Measurements from ENCODE around the gene COX15.

The COX15 gene

DNA sequence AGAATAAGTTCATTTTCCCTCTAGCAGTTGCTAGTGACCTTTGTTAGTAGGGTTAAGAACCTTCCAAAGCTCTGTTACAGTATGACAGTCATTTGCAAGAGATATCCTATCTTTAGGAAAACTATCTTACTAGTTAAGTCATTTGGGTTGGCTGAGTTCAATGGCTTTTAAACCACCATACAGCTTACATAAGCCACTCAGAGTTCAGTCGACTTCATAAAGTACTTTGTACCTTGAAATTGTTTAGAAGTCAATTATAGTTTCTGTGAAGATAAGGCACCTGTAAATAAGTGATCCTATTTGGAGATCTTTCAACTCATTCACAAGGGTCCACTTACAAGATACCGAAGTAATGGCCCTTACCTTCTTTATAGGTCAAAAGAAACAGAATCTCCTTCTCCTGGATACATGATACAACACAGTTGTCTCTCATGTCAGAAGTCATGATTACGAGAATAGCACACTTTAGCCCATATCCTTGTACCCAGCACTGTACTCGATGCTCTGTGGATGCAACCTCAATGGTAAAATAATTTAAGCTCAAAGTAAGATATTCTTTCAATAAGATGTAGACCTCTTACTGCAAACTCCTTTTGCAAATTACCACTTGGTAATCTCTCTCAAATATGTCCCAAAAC is 38.6 kb upstream of the COX15 start:
- H3K9me3 ChIP-seq (ENCODE audit: control insufficient read depth, low read length): no peaks in the 10 kb centered on the region
- H3K79me2 ChIP-seq: no peaks in the 10 kb centered on the region
- H3K4me3 ChIP-seq (ENCODE audit: low read depth, low read length): no peak overlapping the region
- no peaks in the 10 kb centered on the region for H3K36me3 ChIP-seq (ENCODE audit: control insufficient read depth, insufficient read depth, low read length)
- TF ChIP-seq, protein P1, sequence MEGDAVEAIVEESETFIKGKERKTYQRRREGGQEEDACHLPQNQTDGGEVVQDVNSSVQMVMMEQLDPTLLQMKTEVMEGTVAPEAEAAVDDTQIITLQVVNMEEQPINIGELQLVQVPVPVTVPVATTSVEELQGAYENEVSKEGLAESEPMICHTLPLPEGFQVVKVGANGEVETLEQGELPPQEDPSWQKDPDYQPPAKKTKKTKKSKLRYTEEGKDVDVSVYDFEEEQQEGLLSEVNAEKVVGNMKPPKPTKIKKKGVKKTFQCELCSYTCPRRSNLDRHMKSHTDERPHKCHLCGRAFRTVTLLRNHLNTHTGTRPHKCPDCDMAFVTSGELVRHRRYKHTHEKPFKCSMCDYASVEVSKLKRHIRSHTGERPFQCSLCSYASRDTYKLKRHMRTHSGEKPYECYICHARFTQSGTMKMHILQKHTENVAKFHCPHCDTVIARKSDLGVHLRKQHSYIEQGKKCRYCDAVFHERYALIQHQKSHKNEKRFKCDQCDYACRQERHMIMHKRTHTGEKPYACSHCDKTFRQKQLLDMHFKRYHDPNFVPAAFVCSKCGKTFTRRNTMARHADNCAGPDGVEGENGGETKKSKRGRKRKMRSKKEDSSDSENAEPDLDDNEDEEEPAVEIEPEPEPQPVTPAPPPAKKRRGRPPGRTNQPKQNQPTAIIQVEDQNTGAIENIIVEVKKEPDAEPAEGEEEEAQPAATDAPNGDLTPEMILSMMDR (IDR thresholded peaks at IDR 0.05): no peak
- H3K4me1 ChIP-seq: no peaks in the 10 kb centered on the region
- H3K27ac ChIP-seq: no peak overlapping the region
- H3K9ac ChIP-seq: no peak overlapping the region
- H2AFZ ChIP-seq: no peak overlapping the region
- H3K4me2 ChIP-seq (ENCODE audit: low read length): no peak overlapping the region
- no peaks in the 10 kb centered on the region for H3K27me3 ChIP-seq (ENCODE audit: control insufficient read depth, insufficient read depth, low read length)

DNA sequence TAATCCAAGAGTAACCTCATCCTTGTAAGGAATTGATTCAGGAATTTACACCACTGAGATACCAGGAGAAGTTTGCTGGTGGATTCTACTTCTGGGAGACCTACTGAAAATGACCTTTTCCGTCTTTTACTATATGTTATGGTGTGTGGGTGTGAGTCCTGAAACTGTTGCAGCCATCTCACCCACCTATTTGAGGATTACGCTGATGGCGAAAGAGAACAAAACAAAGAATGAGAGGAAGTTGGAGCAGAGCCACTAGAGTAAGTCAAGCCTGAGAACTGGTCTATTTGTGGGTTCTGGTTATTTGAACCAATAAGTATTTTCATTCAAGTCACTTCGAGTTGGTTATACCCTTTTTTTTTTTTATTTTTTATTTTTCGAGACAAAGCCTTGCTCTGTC is 37.8 kb upstream of the COX15 start:
- Histone ChIP-seq H3K4me2 (ENCODE audit: low read length) (no peak overlapping the region), H3K27me3 (ENCODE audit: control insufficient read depth, insufficient read depth, low read length) (no peaks in the 10 kb centered on the region), H3K27ac (no peak overlapping the region), H2AFZ (no peak overlapping the region), H3K4me1 (no peaks in the 10 kb centered on the region), H3K9ac (no peak overlapping the region), H3K4me3 (ENCODE audit: low read depth, low read length) (no peak overlapping the region), H3K9me3 (ENCODE audit: control insufficient read depth, low read length) (no peaks in the 10 kb centered on the region), H3K36me3 (ENCODE audit: control insufficient read depth, insufficient read depth, low read length) (no peaks in the 10 kb centered on the region), H3K79me2 (no peaks in the 10 kb centered on the region)
- TF ChIP-seq, protein P1 (IDR thresholded peaks at IDR 0.05): no peak

DNA sequence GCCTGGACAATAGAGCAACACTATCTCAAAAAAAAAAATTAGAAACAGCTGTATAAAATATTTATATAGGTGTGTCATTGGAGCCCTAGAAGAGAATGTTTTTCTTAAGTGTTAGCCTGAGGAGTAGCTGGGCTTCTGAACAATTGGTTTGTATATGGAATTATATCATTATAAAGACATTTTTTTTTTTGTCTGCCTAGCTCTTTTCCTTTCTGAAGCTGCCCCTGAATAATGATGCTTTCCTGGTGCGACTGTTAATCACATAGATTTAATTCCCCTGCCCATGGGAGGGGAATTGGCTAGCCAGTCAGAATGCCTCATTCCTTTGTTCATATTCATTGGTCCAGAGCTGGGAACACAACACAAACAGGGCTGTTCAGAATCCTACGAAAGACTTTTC is 36.6 kb upstream of the COX15 start:
- no peaks in the 10 kb centered on the region for H3K36me3 ChIP-seq (ENCODE audit: control insufficient read depth, insufficient read depth, low read length)
- H3K4me2 ChIP-seq (ENCODE audit: low read length): no peak overlapping the region
- H3K4me1 ChIP-seq: no peaks in the 10 kb centered on the region
- no peaks in the 10 kb centered on the region for H3K27me3 ChIP-seq (ENCODE audit: control insufficient read depth, insufficient read depth, low read length)
- no peak overlapping the region for H3K9ac ChIP-seq
- H3K9me3 ChIP-seq (ENCODE audit: control insufficient read depth, low read length): no peaks in the 10 kb centered on the region
- TF ChIP-seq, protein P1 (IDR thresholded peaks at IDR 0.05): no peak
- H3K79me2 ChIP-seq: no peaks in the 10 kb centered on the region
- H2AFZ ChIP-seq: no peak overlapping the region
- H3K4me3 ChIP-seq (ENCODE audit: low read depth, low read length): no peak overlapping the region
- H3K27ac ChIP-seq: no peak overlapping the region

DNA sequence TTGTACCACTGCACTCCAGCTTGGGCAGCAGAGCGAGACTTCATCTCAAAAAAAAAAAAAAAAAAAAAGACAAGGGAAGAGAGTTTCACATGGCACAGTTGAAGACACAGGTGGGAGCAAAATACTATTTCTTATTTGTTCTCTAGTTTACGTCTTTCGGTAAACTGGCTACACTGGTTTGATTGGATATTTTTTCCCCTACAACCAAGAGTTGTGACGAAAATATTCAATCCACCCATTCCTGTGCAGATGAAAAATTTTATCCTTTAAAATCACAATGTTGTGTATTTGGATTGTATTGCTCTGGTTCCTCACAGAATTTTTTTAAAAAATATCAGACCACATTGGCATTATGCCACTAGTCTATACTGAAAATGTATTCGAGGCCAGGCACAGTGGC is 36.0 kb upstream of the COX15 start:
- TF ChIP-seq, protein P1 (IDR thresholded peaks at IDR 0.05): no peak
- Histone ChIP-seq H2AFZ (no peak overlapping the region), H3K27ac (no peak overlapping the region), H3K4me1 (no peaks in the 10 kb centered on the region), H3K9me3 (ENCODE audit: control insufficient read depth, low read length) (no peaks in the 10 kb centered on the region), H3K36me3 (ENCODE audit: control insufficient read depth, insufficient read depth, low read length) (no peaks in the 10 kb centered on the region), H3K79me2 (no peaks in the 10 kb centered on the region), H3K9ac (no peak overlapping the region), H3K4me3 (ENCODE audit: low read depth, low read length) (no peak overlapping the region), H3K27me3 (ENCODE audit: control insufficient read depth, insufficient read depth, low read length) (no peaks in the 10 kb centered on the region), H3K4me2 (ENCODE audit: low read length) (no peak overlapping the region)

DNA sequence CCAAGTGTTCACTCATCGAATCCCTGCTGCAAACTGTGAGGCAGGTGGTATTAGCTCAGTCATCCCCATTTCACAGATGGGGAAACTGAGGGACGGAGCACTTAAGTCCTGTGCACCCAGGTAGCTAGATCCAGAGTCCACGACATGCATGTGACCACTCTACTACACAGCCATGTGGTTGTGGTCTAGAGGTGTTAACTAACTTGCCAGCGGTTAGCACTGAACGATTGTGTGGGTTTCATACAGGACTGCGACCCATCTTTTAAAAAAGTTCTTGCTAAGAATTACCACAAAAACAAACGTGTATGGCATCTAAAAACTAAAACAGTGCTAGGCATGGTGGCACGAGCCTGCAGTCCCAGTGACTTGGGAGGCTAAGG is 34.4 kb upstream of the COX15 start:
- no peaks in the 10 kb centered on the region for H3K27me3 ChIP-seq (ENCODE audit: control insufficient read depth, insufficient read depth, low read length)
- H3K9ac ChIP-seq: no peak overlapping the region
- no peak overlapping the region for H3K4me3 ChIP-seq (ENCODE audit: low read depth, low read length)
- no peaks in the 10 kb centered on the region for H3K36me3 ChIP-seq (ENCODE audit: control insufficient read depth, insufficient read depth, low read length)
- H3K79me2 ChIP-seq: no peaks in the 10 kb centered on the region
- no peak overlapping the region for H3K27ac ChIP-seq
- TF ChIP-seq, protein P1 (IDR thresholded peaks at IDR 0.05): no peak
- no peaks in the 10 kb centered on the region for H3K4me1 ChIP-seq
- H2AFZ ChIP-seq: no peak overlapping the region
- H3K4me2 ChIP-seq (ENCODE audit: low read length): no peak overlapping the region
- H3K9me3 ChIP-seq (ENCODE audit: control insufficient read depth, low read length): no peaks in the 10 kb centered on the region

Measured in parathyroid adenoma (tissue), 2 donors.